Fibroblast of the aortic adventitia (primary cell): ENCODE results near the gene KLLN. TPM values are rescaled to one million over a fixed set of nuclear protein-coding genes. Genes with fewer than 3 reads are reported as not detected.
A peak's percentile ranks its signal among the peaks of the same experiment; 100 is the strongest.
"Not testable (repeated sequence)": the region's sequence is repeated elsewhere in the genome, so short reads cannot be mapped to it uniquely, and the experiment has no call there.

Source experiments
- DNase-seq: peaks from one replicate; pipeline ENCODE4 v3.0.0-alpha.2; 2010; ENCODE audit warnings: low read depth
- H3K4me3 ChIP-seq: 2 replicates; pipeline ENCODE4 v1.5.1; 2011; ENCODE audit warnings: low read depth, mild to moderate bottlenecking, control low read depth, low read length, moderate library complexity
- total RNA-seq: library from RNA; depleted of rRNA; stranded (reverse); fragments of >200 nt; gene quantifications from 2 replicates; pipeline ENCODE4 v1.2.3, GENCODE V29; 2012; ENCODE audit warnings: low replicate concordance
- TF ChIP-seq, protein P1 (sequence below): IDR thresholded peaks from 2 replicates; pipeline ENCODE4 v1.5.1; 2011; ENCODE audit warnings: mild to moderate bottlenecking, low read length, control low read depth, inconsistent platforms; ENCODE audit not compliant: insufficient read depth

Gene KLLN
- total RNA-seq, 1 donor: 0.99 TPM

DNA sequence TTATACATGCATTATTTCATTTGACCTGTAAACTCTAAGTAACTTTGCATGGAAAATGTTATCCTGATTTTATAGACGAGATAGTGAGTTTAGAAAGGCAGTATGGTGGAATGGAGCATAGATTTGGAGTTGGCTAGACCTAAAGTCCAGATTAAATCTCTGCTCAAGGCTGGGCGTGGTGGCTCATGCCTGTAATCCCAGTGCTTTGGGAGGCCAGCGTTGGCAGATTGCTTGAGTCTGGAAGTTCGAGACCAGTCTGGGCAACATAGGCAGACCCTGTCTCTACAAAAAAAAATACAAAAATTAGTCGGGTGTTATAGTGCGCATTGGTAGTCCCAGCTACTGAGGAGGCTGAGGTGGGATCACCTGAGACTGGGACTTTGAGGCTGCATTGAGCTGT is 9.5 kb upstream of the KLLN start:
- TF ChIP-seq, protein P1, sequence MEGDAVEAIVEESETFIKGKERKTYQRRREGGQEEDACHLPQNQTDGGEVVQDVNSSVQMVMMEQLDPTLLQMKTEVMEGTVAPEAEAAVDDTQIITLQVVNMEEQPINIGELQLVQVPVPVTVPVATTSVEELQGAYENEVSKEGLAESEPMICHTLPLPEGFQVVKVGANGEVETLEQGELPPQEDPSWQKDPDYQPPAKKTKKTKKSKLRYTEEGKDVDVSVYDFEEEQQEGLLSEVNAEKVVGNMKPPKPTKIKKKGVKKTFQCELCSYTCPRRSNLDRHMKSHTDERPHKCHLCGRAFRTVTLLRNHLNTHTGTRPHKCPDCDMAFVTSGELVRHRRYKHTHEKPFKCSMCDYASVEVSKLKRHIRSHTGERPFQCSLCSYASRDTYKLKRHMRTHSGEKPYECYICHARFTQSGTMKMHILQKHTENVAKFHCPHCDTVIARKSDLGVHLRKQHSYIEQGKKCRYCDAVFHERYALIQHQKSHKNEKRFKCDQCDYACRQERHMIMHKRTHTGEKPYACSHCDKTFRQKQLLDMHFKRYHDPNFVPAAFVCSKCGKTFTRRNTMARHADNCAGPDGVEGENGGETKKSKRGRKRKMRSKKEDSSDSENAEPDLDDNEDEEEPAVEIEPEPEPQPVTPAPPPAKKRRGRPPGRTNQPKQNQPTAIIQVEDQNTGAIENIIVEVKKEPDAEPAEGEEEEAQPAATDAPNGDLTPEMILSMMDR: no peak
- no peak for DNase-seq
- H3K4me3 ChIP-seq: no peak overlapping the region

DNA sequence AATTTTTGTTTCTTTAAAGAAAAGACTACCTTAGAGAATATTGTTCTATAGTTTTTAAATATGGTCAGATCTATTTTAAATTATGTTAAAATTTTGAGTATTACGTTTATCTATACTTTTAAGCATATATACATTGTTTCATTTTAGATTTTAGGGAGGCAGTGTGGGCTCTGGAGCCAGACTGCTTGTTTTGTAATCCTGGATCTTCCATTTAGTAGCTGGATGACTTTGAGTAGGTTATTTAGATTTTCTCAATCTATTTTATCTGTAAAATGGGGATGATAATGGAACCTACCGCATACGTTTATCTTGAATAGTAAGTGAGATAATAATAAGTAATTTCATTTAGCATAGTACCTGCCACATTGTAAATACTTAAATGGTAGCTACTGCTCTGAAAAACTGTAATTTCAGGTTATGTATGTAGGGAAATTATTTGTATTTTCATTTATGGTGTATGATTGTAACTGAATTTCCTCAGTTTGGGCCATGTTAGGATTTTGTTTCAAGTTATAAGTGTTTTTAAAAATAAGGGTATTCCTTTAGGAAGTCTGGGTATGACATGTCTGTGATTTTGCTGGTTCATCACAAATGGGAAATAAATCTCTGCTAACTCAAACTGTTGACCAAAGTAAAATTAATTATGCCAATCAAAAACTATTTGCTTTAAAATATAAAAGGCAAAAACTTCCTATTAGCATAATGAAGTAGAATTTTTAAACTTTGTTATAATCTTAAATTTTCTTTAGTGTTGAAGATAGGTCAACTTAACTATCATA is 6.6 kb upstream of the KLLN start:
- H3K4me3 ChIP-seq: no peak overlapping the region

DNA sequence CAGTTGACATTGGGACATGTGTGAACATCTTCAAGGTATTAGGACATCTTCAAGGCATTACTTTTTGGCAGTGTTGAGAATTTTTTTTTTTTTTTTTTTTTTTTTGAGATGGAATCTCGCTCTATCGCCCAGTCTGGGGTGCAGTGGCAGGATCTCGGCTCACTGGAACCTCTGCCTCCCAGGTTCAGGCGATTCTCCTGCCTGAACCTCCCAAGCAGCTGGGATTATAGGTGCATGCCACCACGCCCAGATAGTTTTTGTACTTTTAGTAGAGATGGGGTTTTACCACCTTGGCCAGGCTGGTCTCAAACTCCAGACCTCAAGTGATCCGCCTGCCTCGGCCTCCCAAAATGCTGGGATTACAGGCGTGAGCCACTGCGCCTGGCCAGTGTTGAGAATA is 5.8 kb upstream of the KLLN start:
- H3K4me3 ChIP-seq, DNase-seq: not testable (repeated sequence)

More for the DNA sequence above, 6.6 kb upstream of the KLLN start:
- DNase-seq: no peak
- TF ChIP-seq, protein P1: no peak

DNA sequence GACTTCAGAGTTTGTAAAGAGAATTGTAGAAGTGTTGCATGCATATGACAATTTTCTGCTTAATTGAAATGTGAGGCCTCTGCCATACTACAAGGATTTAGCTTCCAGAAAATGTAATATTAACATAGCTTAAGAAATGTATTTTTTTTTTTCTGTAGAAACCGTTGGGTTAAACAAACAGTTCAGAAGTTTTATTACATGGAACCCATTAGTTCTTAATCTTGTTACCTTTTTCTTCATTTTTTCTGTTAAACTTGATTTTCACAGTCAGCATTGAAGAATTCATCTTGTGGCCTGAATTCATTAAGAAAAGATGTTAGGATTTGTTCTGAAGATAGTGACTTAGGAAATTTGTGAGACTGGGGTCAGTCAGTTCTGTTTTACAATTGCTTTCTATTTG is 4.9 kb upstream of the KLLN start:
- peak overlapping the region; percentile 87 for H3K4me3 ChIP-seq
- TF ChIP-seq, protein P1: no peak
- no peak for DNase-seq

DNA sequence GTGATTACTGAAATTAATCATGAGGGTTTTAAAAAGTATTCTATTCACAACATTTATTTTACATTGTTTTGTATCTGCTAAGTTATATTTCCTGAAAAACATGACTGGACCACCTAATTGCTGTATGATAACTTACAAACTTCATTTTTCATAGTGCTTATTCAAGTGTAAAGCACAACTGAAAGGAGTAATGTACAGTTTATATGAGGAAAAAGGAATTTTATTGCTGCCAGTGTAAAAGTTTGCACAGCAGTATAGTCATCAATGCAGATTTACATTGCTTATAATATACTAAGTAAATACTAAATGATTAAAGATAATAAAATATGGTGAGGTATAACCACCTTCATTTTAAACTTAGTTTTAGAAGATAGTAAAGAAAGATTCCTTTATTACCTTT is 4.1 kb upstream of the KLLN start:
- peak overlapping the region; percentile 87 for H3K4me3 ChIP-seq
- TF ChIP-seq, protein P1: no peak
- DNase-seq: no peak

DNA sequence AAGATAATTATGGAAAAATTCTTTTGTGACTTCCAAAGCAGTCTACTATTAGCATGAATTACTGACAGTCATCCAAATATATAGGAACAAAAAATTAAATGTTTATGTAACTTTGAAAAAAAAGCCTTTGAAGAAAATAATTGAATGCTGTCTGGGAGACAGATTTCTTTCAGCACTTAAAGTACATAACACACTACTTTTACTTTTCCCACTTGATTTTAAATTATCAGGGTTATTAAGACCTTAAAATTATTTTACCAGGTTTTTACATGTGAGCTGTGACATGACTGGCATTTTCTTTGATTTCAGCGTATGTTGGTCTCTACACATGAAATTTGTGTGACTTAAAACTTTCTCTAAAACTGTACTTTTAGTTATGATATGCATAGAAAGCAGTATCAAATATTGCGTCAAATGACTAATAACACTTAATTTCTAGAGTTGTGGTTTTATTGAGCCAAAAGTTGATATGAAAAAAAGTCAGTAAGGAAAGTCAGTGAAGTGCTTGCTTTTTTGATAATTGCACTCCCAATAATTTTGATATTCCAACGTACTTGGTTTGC is 3.2 kb upstream of the KLLN start:
- DNase-seq: no peak
- H3K4me3 ChIP-seq: peak overlapping the region; percentile 87
- TF ChIP-seq, protein P1: no peak

DNA sequence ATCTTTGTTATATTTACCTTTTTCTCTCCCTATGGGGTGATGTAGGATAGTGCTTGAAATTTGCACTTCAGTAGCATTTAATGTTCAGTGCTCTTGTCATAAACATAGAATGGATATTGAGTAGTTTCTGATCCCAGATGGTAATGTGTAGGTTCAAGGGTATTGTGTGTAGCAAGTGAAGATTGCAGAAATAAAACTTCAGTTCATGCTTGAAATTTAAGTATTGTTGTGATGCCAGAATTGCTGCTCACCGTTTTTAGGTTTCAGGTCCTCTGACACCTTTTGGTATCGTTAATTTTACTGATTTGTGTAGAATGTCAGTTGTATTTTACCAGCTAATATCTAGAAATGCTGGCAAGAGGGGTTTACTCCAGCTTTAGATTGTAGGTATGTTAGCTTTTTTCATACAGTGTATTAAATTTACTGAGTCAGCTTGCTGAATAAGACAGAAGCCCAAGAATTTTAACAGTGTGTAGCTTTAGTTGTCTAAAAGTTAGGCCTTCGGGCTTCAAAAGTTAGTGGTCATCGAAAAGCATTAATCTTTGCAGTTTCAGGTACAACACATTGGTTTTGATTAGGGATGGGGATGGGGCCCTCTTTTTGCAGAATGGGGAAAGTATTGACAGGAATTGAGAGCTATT is 2.0 kb upstream of the KLLN start:
- TF ChIP-seq, protein P1: no peak
- H3K4me3 ChIP-seq: peak overlapping the region; percentile 87
- no peak for DNase-seq
